Measurements from ENCODE around the gene GATA5. TPM values are rescaled to one million over a fixed set of nuclear protein-coding genes. Genes with fewer than 3 reads are reported as not detected.
A peak's percentile ranks its signal among the peaks of the same experiment; 100 is the strongest.

GATA5 gene
- total RNA-seq, 1 donor from 2014 or later: not detected

- H3K36me3 ChIP-seq (ENCODE audit: control insufficient read depth, insufficient read depth, low read length): no peaks in the 10 kb centered on the region
- FAIRE-seq: no peak
- no peak for TF ChIP-seq CTCF (IDR thresholded peaks at IDR 0.05; ENCODE audit: insufficient read depth, low read length, severe bottlenecking)
Observed at GRCh38 chr20:62499758-62500236, 24.0 kb upstream of the GATA5 start.

GRCh38 chr20:62498874-62499273 lies 23.1 kb upstream of the GATA5 start:
- no peaks in the 10 kb centered on the region for H3K27me3 ChIP-seq (ENCODE audit: control insufficient read depth, insufficient read depth, low read length)
- no peaks in the 10 kb centered on the region for H3K36me3 ChIP-seq (ENCODE audit: control insufficient read depth, insufficient read depth, low read length)
- no peak for TF ChIP-seq CTCF (IDR thresholded peaks at IDR 0.05; ENCODE audit: insufficient read depth, low read length, severe bottlenecking)
- FAIRE-seq (no peak), DNase-seq (ENCODE audit: low read depth) (no peak)
- no peak overlapping the region for H3K4me3 ChIP-seq (ENCODE audit: low read depth, low read length)

More at GRCh38 chr20:62499758-62500236, 24.0 kb upstream of the GATA5 start:
- Histone ChIP-seq H3K4me3 (ENCODE audit: low read depth, low read length) (no peak overlapping the region), H3K27me3 (ENCODE audit: control insufficient read depth, insufficient read depth, low read length) (no peaks in the 10 kb centered on the region)
- no peak for DNase-seq (ENCODE audit: low read depth)

GRCh38 chr20:62496568-62497218 lies 20.9 kb upstream of the GATA5 start:
- FAIRE-seq: no peak
- Histone ChIP-seq H3K27me3 (ENCODE audit: control insufficient read depth, insufficient read depth, low read length) (no peaks in the 10 kb centered on the region), H3K36me3 (ENCODE audit: control insufficient read depth, insufficient read depth, low read length) (no peaks in the 10 kb centered on the region), H3K4me3 (ENCODE audit: low read depth, low read length) (no peak overlapping the region)
- no peak for DNase-seq (ENCODE audit: low read depth)
- peak; percentile 50 for TF ChIP-seq CTCF (IDR thresholded peaks at IDR 0.05; ENCODE audit: insufficient read depth, low read length, severe bottlenecking)

GRCh38 chr20:62495749-62496567 lies 20.2 kb upstream of the GATA5 start:
- H3K27me3 ChIP-seq (ENCODE audit: control insufficient read depth, insufficient read depth, low read length): no peaks in the 10 kb centered on the region
- FAIRE-seq: no peak
- H3K36me3 ChIP-seq (ENCODE audit: control insufficient read depth, insufficient read depth, low read length): no peaks in the 10 kb centered on the region
- TF ChIP-seq CTCF (IDR thresholded peaks at IDR 0.05; ENCODE audit: insufficient read depth, low read length, severe bottlenecking): no peak
- H3K4me3 ChIP-seq (ENCODE audit: low read depth, low read length): no peak overlapping the region
- no peak for DNase-seq (ENCODE audit: low read depth)

- Histone ChIP-seq H3K36me3 (ENCODE audit: control insufficient read depth, insufficient read depth, low read length) (no peaks in the 10 kb centered on the region), H3K27me3 (ENCODE audit: control insufficient read depth, insufficient read depth, low read length) (no peaks in the 10 kb centered on the region)
- no peak for FAIRE-seq
Observed at GRCh38 chr20:62494980-62495748, 19.4 kb upstream of the GATA5 start.

More at GRCh38 chr20:62494980-62495748, 19.4 kb upstream of the GATA5 start:
- DNase-seq (ENCODE audit: low read depth): no peak
- TF ChIP-seq CTCF (IDR thresholded peaks at IDR 0.05; ENCODE audit: insufficient read depth, low read length, severe bottlenecking): no peak
- no peak overlapping the region for H3K4me3 ChIP-seq (ENCODE audit: low read depth, low read length)

All from bronchial epithelial cell (primary cell).